ENCODE data around the gene FBXL3. TPM values are rescaled to one million over a fixed set of nuclear protein-coding genes. Genes with fewer than 3 reads are reported as not detected.

FBXL3 gene
- total and polyA plus RNA-seq, 2 experiments from 2014 or later, result 9.3 to 29.4 TPM

- no peak for TF ChIP-seq CTCF (IDR thresholded peaks at IDR 0.05; ENCODE audit: low read depth, low read length)
- H3K9me3 ChIP-seq (ENCODE audit: low read depth), result no peaks in the 10 kb centered on the region
- H3K4me3 ChIP-seq, result no peak overlapping the region
- H3K27ac ChIP-seq, result no peak overlapping the region
- no peaks in the 10 kb centered on the region for H3K4me1 ChIP-seq (ENCODE audit: low read depth)
- no peak for DNase-seq (ENCODE audit: low read depth in 1 of 2, low spot score in 1 of 2)
- H3K36me3 ChIP-seq, result no peaks in the 10 kb centered on the region
- peaks cover 11% of the 10 kb centered on the region for H3K27me3 ChIP-seq
Measured at GRCh38 chr13:76975863-76976262, 51.1 kb downstream of the FBXL3 start.

GRCh38 chr13:76974618-76974975 lies 52.4 kb downstream of the FBXL3 start:
- peaks cover 4% of the 10 kb centered on the region for H3K27me3 ChIP-seq
- no peak overlapping the region for H3K4me3 ChIP-seq
- DNase-seq (ENCODE audit: low read depth in 1 of 2, low spot score in 1 of 2), result no peak
- H3K27ac ChIP-seq, result no peak overlapping the region
- no peaks in the 10 kb centered on the region for H3K36me3 ChIP-seq
- no peaks in the 10 kb centered on the region for H3K4me1 ChIP-seq (ENCODE audit: low read depth)
- no peaks in the 10 kb centered on the region for H3K9me3 ChIP-seq (ENCODE audit: low read depth)
- TF ChIP-seq CTCF (IDR thresholded peaks at IDR 0.05; ENCODE audit: low read depth, low read length), result no peak

- H3K27ac ChIP-seq, result no peak overlapping the region
- DNase-seq (ENCODE audit: low read depth in 1 of 2, low spot score in 1 of 2), result no peak
- no peaks in the 10 kb centered on the region for H3K9me3 ChIP-seq (ENCODE audit: low read depth)
- H3K27me3 ChIP-seq, result peaks cover 4% of the 10 kb centered on the region
- H3K4me1 ChIP-seq (ENCODE audit: low read depth), result no peaks in the 10 kb centered on the region
- no peaks in the 10 kb centered on the region for H3K36me3 ChIP-seq
- TF ChIP-seq CTCF (IDR thresholded peaks at IDR 0.05; ENCODE audit: low read depth, low read length), result no peak
- H3K4me3 ChIP-seq, result no peak overlapping the region
Measured at GRCh38 chr13:76973920-76974617, 52.9 kb downstream of the FBXL3 start.

GRCh38 chr13:76971851-76972829 lies 54.8 kb downstream of the FBXL3 start:
- Histone ChIP-seq H3K27ac (no peak overlapping the region), H3K36me3 (no peaks in the 10 kb centered on the region), H3K4me1 (ENCODE audit: low read depth) (no peaks in the 10 kb centered on the region), H3K4me3 (no peak overlapping the region), H3K9me3 (ENCODE audit: low read depth) (no peaks in the 10 kb centered on the region), H3K27me3 (no peaks in the 10 kb centered on the region)
- TF ChIP-seq CTCF (IDR thresholded peaks at IDR 0.05; ENCODE audit: low read depth, low read length), result no peak
- peak; percentile 17 to 45 for DNase-seq (ENCODE audit: low read depth in 1 of 2, low spot score in 1 of 2)

- H3K36me3 ChIP-seq, result no peaks in the 10 kb centered on the region
- DNase-seq (ENCODE audit: low read depth in 1 of 2, low spot score in 1 of 2), result no peak
Measured at GRCh38 chr13:76971215-76971614, 55.7 kb downstream of the FBXL3 start.

More at GRCh38 chr13:76971215-76971614, 55.7 kb downstream of the FBXL3 start:
- Histone ChIP-seq H3K9me3 (ENCODE audit: low read depth) (no peaks in the 10 kb centered on the region), H3K27ac (no peak overlapping the region), H3K4me3 (no peak overlapping the region), H3K27me3 (no peaks in the 10 kb centered on the region), H3K4me1 (ENCODE audit: low read depth) (no peaks in the 10 kb centered on the region)
- no peak for TF ChIP-seq CTCF (IDR thresholded peaks at IDR 0.05; ENCODE audit: low read depth, low read length)

All from cardiac muscle cell (in vitro differentiated cells and primary cell).